Activated CD4-positive, alpha-beta T cell treated with anti-CD3 and anti-CD28 coated beads, Interleukin-2, amount 50 U/mL, for 1 hour (primary cell): ENCODE results near the gene PTTG1IP.

Source experiments
- DNase-seq: peaks from one replicate; pipeline ENCODE4 v3.0.0-alpha.2; 2020

The PTTG1IP gene

DNA sequence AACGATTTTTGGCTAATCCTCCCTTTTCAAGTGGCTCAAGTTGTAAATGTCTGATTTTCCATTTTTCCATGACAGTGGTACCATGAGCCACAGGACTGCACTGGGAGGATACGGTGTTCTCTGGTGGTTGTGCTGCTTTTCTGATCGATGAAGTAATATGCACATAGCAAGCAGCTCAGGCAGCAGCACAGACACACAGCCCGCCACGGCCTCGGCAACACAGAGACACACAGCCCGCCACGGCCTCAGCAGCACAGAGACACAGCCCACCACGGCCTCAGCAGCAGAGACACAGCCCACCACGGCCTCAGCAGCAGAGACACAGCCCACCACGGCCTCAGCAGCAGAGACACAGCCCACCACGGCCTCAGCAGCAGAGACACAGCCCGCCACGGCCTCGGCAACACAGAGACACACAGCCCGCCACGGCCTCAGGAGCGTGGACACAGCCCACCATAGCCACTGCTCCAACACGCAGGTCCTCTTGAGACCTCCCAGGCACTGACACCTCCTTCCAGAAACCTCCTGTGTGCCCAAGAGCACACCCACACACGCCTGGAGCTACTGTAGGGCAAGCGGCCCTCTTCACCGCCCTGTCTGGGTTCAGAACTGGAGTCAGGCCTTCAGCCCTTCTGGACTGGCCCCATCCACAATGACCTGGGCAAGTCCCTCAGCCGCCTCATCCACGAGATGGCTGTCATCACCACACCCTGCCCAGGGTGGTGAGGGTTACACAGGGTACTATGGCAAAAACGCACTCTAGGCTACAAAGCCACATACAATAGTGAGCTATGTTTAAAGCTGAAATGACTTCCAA, 10.4 kb downstream of the PTTG1IP start:
- no peak for DNase-seq

DNA sequence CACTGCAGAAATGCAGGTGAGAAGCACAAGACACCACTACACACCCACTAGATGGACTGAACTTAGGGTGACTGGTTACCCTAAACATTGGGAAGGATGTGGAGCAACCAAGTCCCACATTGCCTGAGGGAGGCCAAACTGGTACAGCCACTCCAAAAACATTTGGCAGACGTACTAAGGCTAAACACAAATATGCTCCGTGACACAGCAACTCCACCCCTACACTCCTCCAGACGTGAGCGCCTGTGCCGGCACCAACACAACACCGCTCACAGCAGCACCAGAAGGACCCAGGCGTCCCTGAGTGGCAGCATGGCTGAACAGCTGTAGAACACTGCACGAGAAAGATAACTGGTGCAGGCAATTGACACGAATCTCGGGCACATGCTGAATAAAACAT, 14.7 kb downstream of the PTTG1IP start:
- DNase-seq: no peak

DNA sequence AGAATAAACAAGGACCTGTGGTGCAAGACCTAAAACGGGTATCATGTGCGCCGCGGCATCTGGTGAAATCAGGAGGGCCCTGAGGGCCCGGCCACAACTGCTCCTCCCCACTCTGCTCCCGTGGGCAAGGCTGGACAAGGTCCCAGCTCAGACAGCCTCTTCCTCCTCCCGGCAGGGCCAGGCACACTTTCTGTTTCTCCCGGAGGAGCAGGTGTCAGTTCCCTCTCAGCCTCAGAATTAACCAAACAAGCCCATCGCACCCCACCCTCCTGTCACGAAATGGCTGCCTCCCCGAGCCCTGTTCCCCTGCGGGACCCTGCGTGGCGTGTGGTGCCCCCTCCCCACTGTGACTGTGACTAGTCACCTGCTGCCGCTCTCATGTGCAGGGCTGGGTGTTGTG, 15.2 kb downstream of the PTTG1IP start:
- DNase-seq: no peak

DNA sequence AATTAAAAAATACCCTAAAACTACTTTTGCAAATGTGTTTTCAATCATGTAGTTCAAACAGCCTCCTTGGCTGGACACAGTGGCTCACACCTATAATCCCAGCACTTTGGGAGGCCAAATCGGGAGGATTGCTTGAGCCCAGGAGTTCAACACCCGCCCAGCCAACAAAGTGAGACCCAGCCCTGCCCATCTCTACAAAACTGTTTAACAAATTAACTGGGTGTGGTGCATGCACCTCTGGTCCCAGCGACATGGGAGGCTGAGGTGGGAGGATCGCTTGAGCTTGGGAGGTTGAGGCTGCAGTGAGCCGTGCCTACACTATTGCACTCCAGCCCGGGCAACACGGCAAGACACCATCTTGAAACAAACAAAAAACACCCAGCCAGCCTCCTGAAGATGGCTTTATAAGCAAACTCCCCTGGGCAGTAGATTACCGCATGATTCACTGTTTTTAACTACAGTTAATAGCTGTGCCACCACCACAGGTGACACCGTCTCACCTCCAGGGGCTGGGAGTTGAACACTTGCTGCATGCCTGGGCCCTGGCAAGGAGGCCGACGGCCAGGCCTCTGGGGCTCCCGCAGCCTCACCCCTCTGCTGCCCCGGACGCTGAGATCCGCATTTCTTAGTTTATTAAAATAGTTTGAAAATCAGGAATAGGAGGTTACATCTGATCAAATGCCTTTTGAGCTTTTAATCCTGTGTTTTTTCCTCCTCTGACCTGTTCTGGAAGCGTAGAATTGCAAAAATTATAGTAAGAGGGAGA, 16.2 kb downstream of the PTTG1IP start:
- no peak for DNase-seq

DNA sequence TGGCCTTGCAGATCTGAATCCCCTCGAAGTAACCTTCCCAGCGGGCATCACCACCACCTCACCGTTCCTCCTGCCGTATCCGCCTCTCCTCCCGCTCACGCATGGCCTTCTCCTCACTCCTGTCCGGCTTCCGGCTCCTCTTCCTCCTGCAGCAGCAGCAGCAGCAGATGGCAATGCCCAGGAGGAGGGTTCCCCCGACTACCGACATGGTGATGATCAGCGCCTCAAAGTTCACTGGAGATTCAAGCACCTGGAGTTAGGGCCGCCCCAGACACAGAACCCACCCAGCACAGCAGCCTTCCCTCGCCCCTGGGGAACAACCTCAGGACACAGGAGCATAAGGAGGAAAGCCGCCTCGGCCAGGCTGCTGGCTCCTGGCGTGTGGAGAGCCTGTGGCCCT, 17.4 kb downstream of the PTTG1IP start:
- no peak for DNase-seq

GRCh38 chr21:44855572-44855971, 17.9 kb downstream of the PTTG1IP start:
- DNase-seq: no peak

GRCh38 chr21:44854664-44855446, 18.6 kb downstream of the PTTG1IP start:
- DNase-seq: no peak

DNA sequence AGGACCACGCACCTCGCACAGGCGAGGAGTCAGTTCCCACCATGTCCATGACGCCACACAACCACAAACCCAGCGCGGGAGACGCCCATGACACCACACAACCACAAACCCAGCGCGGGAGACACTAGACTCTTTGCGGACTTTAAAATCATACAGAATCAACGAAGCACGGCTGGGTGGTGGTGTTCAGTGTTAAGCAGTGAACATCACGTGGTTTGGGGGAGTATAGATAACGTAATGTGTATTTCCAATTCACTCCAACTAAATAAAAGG, 19.2 kb downstream of the PTTG1IP start:
- DNase-seq: no peak

DNA sequence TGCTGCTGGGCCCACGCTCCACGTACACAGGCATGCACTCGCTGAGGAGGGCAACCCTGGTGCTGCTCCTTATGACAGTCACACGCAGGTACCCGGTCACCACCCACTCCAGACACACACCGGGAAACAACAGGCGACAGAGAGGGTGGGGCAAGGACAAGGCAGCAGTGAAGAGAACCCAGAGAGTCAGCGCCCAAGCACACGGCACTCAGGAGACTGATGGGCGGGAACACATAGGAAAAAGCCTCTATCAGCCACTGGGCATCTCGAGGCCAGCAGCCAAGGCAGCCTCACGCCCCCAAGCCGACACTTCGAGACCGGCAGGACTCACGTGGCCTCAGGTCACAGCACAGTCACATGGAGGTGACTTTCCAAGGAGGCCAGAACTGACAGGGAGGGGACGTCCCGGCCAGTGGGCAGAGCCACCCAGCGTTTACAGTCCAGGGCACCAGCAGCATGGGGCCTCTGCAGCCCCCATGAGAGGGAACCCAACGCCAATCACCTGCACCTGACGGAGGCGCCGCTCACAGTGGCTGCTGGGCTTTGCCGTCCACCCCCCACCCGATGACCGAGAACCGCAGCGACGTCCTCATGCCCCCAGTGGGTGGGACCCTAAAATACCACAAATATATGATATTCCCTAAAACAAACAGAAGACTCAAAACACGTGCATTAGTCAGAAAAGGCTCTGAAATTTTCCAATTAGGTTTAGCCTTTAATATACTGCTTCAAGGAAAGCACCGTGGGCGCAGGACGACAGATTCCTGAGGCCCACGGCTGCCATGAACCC, 19.7 kb downstream of the PTTG1IP start:
- no peak for DNase-seq

DNA sequence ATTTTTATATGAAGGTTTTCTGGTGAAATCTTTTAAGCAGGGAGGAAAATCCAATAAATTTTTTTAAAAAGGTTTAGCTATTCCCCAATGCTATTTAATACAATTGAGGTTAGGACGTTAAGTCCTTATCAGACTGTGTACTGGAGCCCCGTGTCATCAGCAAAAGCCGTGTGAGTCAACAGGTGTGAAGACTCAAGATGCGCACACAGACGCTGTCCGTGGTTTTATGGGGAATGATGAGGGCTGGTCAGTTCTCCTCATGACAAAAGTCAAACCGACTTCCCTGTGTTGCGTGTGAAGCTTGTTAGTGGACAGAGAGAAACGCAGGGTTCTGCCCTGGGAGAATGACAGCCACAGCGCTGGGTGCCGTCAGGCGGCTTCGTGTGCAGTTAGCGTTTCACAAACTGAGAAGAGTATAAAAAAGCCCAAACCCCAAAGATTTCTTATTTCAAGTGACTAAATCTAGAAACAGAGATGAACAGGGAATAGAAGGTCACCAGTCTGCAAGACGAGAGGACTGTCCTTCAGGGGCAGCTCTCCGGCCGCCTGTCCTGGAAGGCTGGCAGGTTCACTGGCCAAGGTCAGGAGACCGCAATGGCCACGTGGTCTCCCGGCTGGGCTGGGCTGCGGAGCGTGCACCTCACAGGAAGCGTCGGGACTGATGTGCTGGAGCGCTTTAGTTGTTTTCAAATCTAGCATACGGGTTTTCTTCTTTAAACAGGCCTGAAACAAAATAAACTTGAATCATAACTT, 22.4 kb downstream of the PTTG1IP start:
- DNase-seq: no peak

DNA sequence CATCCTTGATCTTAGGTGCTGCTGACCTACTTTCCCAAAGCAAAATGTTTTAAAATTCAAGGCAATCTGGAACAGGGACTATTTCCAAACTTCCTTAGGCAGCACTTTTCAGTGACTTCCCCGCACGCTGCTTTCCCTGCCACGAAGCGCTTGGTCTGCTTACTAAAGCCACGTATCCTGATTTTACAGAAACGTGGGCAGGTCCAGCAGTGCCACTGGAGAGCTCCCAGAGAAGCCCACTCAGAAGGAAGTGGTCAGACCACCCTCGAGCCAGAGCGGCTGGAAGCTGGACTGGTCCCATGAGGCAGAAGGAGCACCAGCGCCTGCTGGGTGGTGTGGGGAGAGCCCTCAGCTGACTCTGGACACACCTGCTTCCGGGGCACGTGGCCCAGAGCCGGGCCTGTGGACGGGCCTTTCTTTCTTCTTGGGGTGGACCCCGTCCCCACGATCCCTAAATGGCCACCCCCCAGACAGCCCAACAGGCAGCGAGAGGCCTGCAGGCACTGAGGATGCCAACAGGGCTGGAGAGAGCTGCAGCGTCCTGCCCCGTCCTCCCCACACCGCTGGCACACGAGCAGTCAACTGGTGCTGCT, 23.2 kb downstream of the PTTG1IP start:
- no peak for DNase-seq

GRCh38 chr21:44849616-44850130, 23.8 kb downstream of the PTTG1IP start:
- no peak for DNase-seq

DNA sequence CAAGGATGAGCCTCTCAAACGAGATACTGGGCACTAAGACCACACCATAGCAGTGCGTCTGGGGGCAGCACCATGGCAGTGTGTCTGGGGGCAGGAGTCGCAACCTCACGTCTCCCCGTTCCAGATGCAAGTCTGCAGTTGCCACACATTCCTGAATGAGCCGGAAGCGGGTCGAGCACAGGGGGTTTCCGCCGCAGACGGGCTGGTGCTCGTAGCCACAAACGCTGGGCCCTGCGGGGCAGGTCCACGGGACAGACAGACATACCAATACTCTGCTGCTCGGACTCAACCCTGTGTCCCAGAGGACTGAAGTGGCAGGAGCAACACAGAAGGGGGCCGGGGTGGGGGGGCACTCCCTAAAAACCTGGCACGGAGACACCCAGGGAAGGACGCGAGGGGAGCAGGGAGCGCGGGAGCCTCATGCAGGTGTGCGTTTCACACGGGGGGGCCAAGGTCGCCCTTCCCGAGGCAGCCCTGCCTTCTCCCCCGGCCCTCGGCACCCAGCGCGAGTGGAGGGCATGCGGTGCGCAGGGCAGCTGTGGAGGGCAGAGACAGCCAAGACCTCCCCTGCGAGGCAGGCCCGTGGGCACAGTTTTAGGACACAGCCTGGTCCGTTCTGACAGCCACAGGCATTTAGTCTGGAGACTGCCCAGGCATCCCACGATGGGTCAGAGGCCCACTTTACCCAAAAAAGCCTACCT, 24.5 kb downstream of the PTTG1IP start:
- DNase-seq: no peak

DNA sequence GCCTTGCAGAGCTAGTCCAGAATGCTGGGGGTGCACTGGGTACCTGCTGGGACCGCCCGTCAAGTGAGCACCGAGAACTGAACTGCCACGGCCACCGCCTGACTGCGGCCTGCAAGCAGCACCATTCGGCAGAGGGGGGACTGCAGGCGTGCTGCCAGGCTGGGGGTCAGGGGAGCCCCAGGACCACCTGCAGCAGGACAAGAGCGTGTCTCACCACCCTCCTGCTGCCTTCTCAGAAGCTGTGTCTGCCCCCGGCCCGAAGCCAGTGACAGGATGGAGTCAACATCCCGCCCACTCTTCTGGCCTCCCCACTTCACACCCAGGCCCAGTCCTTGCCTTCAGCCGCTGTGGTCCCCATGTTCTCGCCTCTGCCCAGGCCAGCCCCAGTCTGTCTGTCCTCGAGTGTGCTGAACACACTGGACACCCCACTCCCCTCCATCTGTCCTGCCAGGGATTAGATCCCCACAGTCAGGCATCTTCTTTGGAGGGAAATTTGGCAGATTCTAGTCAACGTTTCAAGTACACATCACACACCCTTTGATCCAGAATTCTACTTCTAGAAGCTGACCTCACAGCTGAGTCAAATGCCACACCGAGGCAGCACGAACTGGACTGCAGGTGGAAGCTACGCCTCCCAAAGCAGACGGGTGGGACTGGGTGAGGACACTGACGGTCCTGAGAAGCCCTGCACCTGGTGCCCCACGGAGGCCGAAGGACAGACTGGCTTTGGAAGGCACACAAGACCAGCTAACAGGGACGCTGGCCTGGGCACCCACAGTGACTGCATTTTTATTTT, 26.0 kb downstream of the PTTG1IP start:
- no peak for DNase-seq

DNA sequence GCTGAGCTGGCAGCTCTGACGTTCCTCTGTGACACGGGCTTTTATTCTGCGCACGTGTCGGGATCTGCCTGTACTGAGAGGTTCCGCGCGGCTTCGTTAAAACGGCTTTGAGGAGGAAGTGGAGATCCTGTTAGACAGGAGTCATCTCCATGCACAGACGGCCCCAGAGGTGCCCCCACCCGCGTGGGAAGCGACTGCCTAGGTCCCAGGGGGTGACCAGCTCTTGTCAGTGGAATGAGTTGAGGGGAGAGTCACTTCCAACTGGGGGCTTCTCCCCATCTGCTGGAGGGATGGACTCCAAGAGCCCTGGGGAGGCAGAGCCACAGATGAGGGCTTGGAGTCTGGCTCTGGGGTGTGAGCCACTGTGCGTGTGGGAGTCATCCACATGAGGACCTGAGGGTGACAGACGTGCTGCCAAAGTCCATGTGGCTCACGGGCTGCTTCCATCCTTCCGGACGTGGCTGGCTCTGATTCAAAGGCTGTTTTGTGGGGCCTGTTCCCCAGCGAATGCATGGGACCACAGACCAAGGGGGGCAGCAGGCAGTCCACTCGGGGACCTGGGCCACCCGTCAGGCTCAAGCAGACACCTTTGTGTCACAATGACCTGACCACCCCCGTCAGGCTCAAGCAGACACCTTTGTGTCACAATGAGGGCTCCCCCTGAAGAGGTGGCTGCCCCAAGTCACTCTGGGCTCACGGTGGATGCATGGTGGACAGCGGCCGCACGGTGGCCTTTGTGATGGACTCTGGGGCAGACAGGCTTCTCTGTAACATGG, 26.8 kb downstream of the PTTG1IP start:
- peak; percentile 41 for DNase-seq

DNA sequence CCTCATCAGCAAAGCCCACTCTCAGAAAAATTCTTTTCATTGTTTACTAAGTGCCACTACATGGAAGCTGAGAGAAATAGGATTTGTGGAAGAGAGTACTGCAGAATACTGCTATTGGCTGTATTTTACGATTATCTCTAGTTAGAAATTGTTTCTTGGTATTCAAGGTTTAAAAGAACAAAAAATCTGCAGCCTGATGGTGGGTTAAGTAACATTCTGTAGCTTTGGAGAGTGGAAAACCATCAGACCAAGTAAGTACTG, 27.3 kb downstream of the PTTG1IP start:
- no peak for DNase-seq

DNA sequence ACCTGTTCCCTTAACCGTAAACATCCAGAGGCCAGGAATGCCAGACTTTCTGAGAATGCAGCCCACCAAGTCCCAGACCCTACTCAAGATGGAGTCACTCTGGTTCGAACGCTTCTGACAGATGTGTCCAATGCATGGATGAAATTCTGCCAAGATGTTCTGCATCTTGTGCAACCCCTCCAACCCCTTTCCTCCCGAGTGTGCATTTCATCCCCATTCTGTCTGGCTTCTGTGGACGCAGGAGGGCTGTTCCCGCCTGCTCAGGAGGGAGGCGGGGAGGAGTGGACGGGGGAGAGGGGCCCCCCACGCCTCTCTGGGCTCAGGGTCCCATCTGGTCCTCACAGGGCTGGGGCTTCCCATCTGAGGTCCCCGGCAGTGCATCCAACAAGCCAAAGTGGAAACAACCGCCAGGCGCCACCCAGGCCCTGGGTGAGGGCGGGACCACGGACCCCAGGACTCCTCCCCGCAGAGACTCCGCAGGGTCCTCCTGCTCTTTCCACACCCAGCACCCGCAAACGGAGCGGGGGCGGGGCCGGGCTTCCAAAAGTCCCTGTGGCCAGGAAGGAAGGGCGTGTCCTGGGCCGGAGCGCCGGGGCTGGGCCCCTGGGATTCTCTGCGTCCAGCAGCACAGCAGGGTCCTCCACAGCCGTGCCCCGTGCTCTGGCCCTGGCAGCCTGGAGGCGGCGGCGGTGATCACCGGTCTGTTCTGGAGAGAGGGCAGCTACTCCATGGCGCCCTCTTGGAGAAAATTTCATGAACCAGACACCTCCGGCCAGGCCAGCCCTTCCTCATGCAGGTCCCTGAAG, 27.9 kb downstream of the PTTG1IP start:
- peak; percentile 41 for DNase-seq

GRCh38 chr21:44844256-44844655, 29.2 kb downstream of the PTTG1IP start:
- DNase-seq: no peak
